Measurements from ENCODE around the gene MYBPC1.

MYBPC1 gene

DNA sequence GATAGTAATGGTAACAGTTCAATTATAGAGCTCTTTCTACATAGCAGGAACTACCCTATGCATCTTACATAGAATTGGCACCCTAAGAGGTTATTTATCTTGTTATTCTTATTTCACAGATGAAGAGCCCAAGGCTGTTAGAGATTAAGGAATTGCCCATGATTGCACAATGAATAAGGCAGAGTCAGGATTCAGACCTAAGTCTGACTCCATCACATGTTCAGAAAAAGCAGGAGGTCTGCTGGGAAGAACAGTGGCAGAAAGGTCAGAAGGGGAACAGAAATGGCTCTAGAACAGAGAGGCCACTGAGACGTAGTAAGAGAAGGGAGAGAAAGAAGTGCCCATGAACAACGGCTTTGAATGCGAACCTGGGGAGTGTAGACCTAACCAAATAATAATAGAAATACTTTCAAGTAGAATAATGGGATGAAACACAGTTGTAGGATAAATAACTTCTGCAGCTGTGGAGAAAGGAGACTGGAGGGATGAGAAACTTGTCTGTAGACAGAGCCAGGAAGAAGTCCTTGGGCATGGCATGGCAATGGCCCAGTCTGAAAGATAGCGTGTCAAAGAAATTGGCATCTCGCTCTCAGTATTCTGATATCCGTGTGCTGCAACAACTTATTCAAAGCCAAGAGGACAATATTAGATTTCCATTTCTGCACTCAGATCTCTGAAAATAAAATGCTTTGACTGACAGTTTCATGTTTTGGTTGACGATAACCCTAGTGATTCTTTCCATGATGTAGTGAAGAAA, 17.6 kb downstream of the MYBPC1 start:
- FAIRE-seq (no peak), DNase-seq (ENCODE audit: insufficient read length, low spot score) (no peak)
- no peak for TF ChIP-seq POLR2A (IDR thresholded peaks at IDR 0.05; ENCODE audit: low read depth, low read length)

DNA sequence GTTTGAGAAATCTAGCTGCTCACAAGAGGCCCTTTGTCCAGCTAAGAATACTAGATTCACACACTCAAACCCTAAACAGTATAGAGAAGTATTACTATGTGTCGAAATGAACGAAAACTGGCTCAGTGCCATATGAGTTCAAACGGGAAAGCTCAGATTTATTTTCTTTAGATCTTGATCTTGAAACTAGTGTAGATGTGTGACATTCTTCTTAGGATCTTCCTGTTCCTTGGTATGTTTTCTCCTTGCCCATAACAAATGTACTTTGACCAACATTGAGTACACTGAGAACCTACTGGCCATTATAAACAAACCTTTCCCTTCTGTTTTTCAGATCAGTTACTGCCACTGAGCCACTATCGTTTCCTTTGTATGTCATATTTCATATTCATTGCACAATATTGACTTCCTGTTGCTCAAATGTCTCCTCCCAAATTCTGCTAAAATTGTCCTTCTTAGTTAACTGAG, 21.3 kb downstream of the MYBPC1 start:
- FAIRE-seq (no peak), DNase-seq (ENCODE audit: insufficient read length, low spot score) (no peak)
- TF ChIP-seq POLR2A (IDR thresholded peaks at IDR 0.05; ENCODE audit: low read depth, low read length), result no peak

DNA sequence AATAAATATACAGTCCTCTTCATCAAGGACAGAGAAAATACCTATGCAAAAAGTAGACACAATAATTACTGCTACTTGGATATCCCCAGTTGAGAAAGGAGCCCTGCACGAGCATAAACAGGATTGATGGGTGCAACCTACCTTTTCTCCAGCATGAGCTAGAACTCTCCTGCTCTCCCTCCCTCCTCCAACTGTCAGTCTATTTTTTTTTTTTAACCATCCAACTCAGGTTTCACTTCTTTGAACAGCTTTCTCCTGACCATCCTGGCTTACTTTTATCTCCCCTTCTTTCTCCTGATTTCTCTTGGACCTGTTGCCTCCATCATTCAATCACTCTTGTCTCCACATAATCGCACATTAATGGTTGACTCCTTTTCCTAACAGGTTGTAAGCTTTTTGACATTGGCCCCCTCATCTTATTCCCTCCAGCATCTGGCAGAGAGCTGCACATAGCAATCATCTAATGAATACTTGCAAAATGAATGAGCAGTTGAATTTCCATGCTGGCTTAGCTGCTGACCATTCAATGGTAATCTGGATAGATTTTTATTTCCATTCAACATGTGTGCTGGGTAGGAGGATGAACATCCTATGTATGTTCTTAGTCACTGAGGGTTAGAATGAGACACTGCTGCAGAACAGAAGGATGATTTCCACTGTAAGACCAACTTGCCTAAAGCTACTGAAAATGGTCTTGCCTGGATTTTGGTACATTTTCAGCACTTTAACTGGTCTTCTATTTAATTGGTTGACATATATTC, 24.4 kb downstream of the MYBPC1 start:
- FAIRE-seq, result no peak
- no peak for TF ChIP-seq POLR2A (IDR thresholded peaks at IDR 0.05; ENCODE audit: low read depth, low read length)

GRCh38 chr12:101619858-101620761, 25.3 kb downstream of the MYBPC1 start:
- TF ChIP-seq POLR2A (IDR thresholded peaks at IDR 0.05; ENCODE audit: low read depth, low read length), result no peak
- no peak for DNase-seq (ENCODE audit: insufficient read length, low spot score)
- no peak for FAIRE-seq

More for the DNA sequence above, 24.4 kb downstream of the MYBPC1 start:
- no peak for DNase-seq (ENCODE audit: insufficient read length, low spot score)

- FAIRE-seq (no peak), DNase-seq (ENCODE audit: insufficient read length, low spot score) (no peak)
- TF ChIP-seq POLR2A (IDR thresholded peaks at IDR 0.05; ENCODE audit: low read depth, low read length), result no peak
Observed at GRCh38 chr12:101620762-101621133, 26.0 kb downstream of the MYBPC1 start.

DNA sequence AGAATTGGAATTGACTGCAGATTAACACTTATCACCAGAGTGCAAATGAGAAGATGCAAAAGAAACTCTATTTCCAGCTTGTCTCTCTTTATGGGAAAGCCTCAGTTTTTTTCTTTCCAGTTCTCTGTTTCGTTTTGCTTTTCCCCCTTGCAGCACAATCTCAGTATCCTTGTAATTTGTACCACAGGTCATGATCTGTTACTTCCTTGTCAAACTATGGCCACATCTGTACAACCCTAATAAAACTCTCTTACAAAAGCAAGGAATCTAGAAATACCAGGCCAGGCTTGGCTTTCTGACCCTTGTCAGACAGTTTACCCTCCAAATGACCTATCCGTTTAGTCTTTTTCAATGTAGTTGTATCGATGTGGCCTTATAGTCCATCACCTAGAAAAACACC, 33.9 kb downstream of the MYBPC1 start:
- TF ChIP-seq POLR2A (IDR thresholded peaks at IDR 0.05; ENCODE audit: low read depth, low read length), result no peak
- FAIRE-seq, result no peak

GRCh38 chr12:101634724-101635123, 40.0 kb downstream of the MYBPC1 start:
- FAIRE-seq (no peak), DNase-seq (ENCODE audit: insufficient read length, low spot score) (no peak)
- no peak for TF ChIP-seq POLR2A (IDR thresholded peaks at IDR 0.05; ENCODE audit: low read depth, low read length)

More for the DNA sequence above, 33.9 kb downstream of the MYBPC1 start:
- DNase-seq (ENCODE audit: insufficient read length, low spot score), result no peak

DNA sequence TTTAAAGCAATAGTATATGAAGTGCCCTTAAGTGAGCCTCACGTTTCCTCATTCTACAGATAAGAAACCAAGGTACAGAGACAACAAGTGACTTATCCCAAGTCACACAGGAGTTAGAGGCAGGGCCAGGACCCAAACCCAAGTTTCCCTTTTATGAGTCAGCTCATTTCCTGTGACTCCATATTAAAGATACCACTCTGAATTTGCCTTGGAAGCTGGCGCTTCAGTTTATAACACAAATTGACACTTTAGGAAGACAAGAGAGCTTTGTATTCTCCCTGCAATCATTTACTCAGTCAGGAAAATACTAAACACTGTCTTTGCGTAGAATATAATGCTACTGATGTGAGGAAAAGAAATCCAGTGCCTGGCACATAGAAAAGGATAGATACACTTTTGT, 43.2 kb downstream of the MYBPC1 start:
- DNase-seq (ENCODE audit: insufficient read length, low spot score) (no peak), FAIRE-seq (no peak)
- no peak for TF ChIP-seq POLR2A (IDR thresholded peaks at IDR 0.05; ENCODE audit: low read depth, low read length)

GRCh38 chr12:101642115-101643067, 47.6 kb downstream of the MYBPC1 start:
- FAIRE-seq (no peak), DNase-seq (ENCODE audit: insufficient read length, low spot score) (no peak)
- no peak for TF ChIP-seq POLR2A (IDR thresholded peaks at IDR 0.05; ENCODE audit: low read depth, low read length)

GRCh38 chr12:101647711-101648110, 52.9 kb downstream of the MYBPC1 start:
- FAIRE-seq, result no peak

DNA sequence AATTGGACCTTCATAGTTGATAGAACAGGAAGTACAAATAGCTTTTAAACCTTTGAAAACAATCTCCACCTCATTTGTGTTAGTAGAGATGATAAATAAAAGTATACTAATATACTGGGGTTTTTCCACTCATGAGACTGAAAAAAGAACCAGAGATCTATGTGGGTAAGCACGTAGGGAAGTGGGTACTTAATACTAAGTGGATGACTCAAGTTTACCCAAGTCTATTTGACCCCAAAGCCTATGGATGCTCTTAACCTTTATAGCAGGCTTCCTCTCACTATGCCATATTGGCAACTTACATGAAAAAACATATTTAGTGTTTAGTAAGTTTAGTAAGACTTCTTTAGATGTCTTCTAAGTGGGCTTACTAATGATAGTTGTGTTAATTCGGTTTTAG, 53.4 kb downstream of the MYBPC1 start:
- no peak for TF ChIP-seq POLR2A (IDR thresholded peaks at IDR 0.05; ENCODE audit: low read depth, low read length)
- FAIRE-seq (no peak), DNase-seq (ENCODE audit: insufficient read length, low spot score) (no peak)

More at GRCh38 chr12:101647711-101648110, 52.9 kb downstream of the MYBPC1 start:
- DNase-seq (ENCODE audit: insufficient read length, low spot score), result no peak
- no peak for TF ChIP-seq POLR2A (IDR thresholded peaks at IDR 0.05; ENCODE audit: low read depth, low read length)

DNA sequence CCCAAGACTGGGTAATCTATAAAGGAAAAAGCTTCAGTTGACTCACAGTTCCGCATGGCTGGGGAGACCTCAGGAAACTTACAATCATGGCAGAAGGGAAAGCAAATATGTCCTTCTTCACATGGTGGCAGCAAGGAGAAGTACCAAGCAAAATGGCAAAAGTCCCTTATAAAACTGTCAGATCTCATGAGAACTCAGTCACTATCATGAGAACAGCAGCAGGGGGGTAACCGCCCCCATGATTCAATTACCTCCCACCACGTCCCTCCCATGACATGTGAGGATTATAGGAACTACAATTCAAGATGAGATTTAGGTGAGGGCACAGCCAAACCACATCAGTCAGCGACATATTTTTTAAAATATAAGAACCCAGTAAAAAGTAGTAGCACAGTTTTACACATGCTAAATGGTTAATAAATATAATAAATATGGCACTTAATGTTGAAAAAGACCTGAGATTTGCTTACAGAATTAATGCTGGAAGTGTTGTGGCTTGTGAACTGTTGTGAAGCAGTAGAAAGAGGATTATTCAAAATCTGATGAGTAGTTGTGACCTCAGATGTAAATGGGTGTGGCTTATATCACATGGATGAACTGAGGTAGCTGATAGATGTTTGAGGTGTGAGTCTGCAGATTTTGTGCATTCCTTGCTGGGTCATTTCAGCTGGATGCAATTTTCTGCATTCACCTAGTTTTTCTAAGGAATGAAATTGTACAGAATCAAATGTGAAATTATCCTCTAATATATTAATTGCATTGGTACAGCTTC, 55.8 kb downstream of the MYBPC1 start:
- no peak for FAIRE-seq
- DNase-seq (ENCODE audit: insufficient read length, low spot score), result no peak
- no peak for TF ChIP-seq POLR2A (IDR thresholded peaks at IDR 0.05; ENCODE audit: low read depth, low read length)

Measured in H54 (cell line).